GM12878 (cell line): ENCODE data around the gene EHD1. TPM values are rescaled to one million over a fixed set of nuclear protein-coding genes. Genes with fewer than 3 reads are reported as not detected.

ENCODE experiments used
- ATAC-seq: fragments of 200-7000 bp; cut with Tn5 transposase; 3 replicates; pipeline ENCODE4 v1.9.1; 2020; ENCODE audit warnings: mild to moderate bottlenecking, moderate library complexity
- BruUV-seq: library from RNA; stranded (reverse); fragments of 400-500 nt; replicated peaks from 2 replicates; lab custom pipeline; 2021; lab: Mats Ljungman, UMichigan
- CTCF ChIA-PET: fragments of 300-600 bp; sonication (Branson Sonifier 250); formaldehyde crosslinking; extraction: SDS; loops from one replicate; lab custom pipeline; 2021; ENCODE audit warnings: inconsistent platforms; lab: Yijun Ruan, JAX
- POLR2A ChIA-PET: fragments of 350-600 bp; formaldehyde crosslinking; extraction: SDS; loops from one replicate; lab custom pipeline; 2021; ENCODE audit warnings: inconsistent platforms; lab: Charles Lee
- RAD21 ChIA-PET: fragments of 300-600 bp; sonication (Branson Sonifier 250); formaldehyde crosslinking; loops from one replicate; lab custom pipeline; 2023; ENCODE audit warnings: antibody characterized with exemption; ENCODE audit not compliant: unreplicated experiment; lab: Charles Lee
- SMC1A ChIA-PET: fragments of 300-600 bp; sonication (Branson Sonifier 250); formaldehyde crosslinking; loops from one replicate; lab custom pipeline; 2023; ENCODE audit not compliant: unreplicated experiment, uncharacterized antibody; lab: Charles Lee
- DNase-seq: peaks from one replicate; pipeline ENCODE4 v3.0.0-alpha.2; 2011; ENCODE audit warnings: low read depth, low spot score
- FAIRE-seq: peaks from 3 replicates; lab custom pipeline; 2011; peaks lifted over from hg19 to GRCh38; lab: Jason Lieb, UNC
- H2AFZ ChIP-seq: 2 replicates; pipeline ENCODE4 v1.6.0; 2011; ENCODE audit warnings: low read depth, low read length, control low read depth; ENCODE audit not compliant: control insufficient read depth
- H3K27ac ChIP-seq: 2 replicates; pipeline ENCODE4 v1.5.1; 2011; ENCODE audit warnings: control low read depth; ENCODE audit not compliant: control insufficient read depth, insufficient read depth
- H3K27me3 ChIP-seq, 2 experiments: replicated peaks in 1 of 2; 2 replicates each; pipeline versions ENCODE4 v1.6.0 to v1.6.1; 2011; ENCODE audit warnings: low read length in 1 of 2; ENCODE audit not compliant: control insufficient read depth in 2 of 2, insufficient read depth in 2 of 2
- H3K36me3 ChIP-seq, 2 experiments: 2 replicates each; pipeline ENCODE4 v1.5.1; 2011; ENCODE audit warnings: low read length in 1 of 2; ENCODE audit not compliant: control insufficient read depth in 2 of 2, insufficient read depth in 2 of 2
- H3K4me1 ChIP-seq: 2 replicates; pipeline ENCODE4 v1.6.1; 2011; ENCODE audit warnings: mild to moderate bottlenecking, low read length, moderate library complexity, mixed read lengths; ENCODE audit not compliant: control insufficient read depth, insufficient read depth
- H3K4me2 ChIP-seq: 2 replicates; pipeline ENCODE4 v1.6.0; 2011; ENCODE audit warnings: control low read depth; ENCODE audit not compliant: control insufficient read depth, insufficient read depth
- H3K4me3 ChIP-seq: fragments of 200-600 bp; sonication (generic); 2 replicates; pipeline ENCODE4 v1.5.1; 2016
- H3K79me2 ChIP-seq: 2 replicates; pipeline ENCODE4 v1.6.0; 2011; ENCODE audit warnings: low read length; ENCODE audit not compliant: control insufficient read depth, insufficient read depth
- H3K9ac ChIP-seq: 2 replicates; pipeline ENCODE4 v1.8.0; 2011; ENCODE audit warnings: low read length, control low read depth, mixed read lengths; ENCODE audit not compliant: control insufficient read depth, insufficient read depth
- H3K9me3 ChIP-seq: replicated peaks from 3 replicates; pipeline ENCODE4 v1.5.1; 2011; ENCODE audit warnings: mild to moderate bottlenecking, low read length; ENCODE audit not compliant: control insufficient read depth, insufficient read depth
- H4K20me1 ChIP-seq: 2 replicates; pipeline ENCODE4 v1.6.0; 2011; ENCODE audit not compliant: control insufficient read depth, insufficient read depth
- CBFB ChIP-seq: IDR thresholded peaks from 2 replicates; pipeline ENCODE4 v1.6.1; 2016; ENCODE audit warnings: antibody characterized with exemption, low read depth
- CBX3 ChIP-seq: fragments of 200-600 bp; sonication (generic); IDR thresholded peaks from 2 replicates; pipeline ENCODE4 v1.6.1; 2016; ENCODE audit warnings: low read depth, borderline replicate concordance
- CREB1 ChIP-seq: IDR thresholded peaks from 2 replicates; pipeline ENCODE4 v1.6.1; 2012; ENCODE audit warnings: low read depth, mild to moderate bottlenecking, inconsistent platforms
- E2F8 ChIP-seq: fragments of 450-650 bp; IDR thresholded peaks from 2 replicates; pipeline ENCODE4 v1.6.1; 2018; ENCODE audit warnings: mild to moderate bottlenecking, low read depth, moderate library complexity; ENCODE audit not compliant: partially characterized antibody
- IRF3 ChIP-seq: fragments of 450-650 bp; IDR thresholded peaks from 2 replicates; pipeline ENCODE4 v1.6.1; 2014; ENCODE audit warnings: mild to moderate bottlenecking
- IRF5 ChIP-seq: fragments of 450-650 bp; IDR thresholded peaks from 2 replicates; pipeline ENCODE4 v1.6.1; 2017; ENCODE audit warnings: borderline replicate concordance
- KLF5 ChIP-seq: fragments of 450-650 bp; IDR thresholded peaks from 2 replicates; pipeline ENCODE4 v1.6.1; 2014; ENCODE audit warnings: mild to moderate bottlenecking; ENCODE audit not compliant: partially characterized antibody
- RUNX3 ChIP-seq: IDR thresholded peaks from 2 replicates; pipeline ENCODE4 v1.6.1; 2012; ENCODE audit warnings: low read length, inconsistent platforms
- SREBF1 ChIP-seq: IDR thresholded peaks from 2 replicates; pipeline ENCODE4 v1.6.1; 2012; ENCODE audit warnings: mild to moderate bottlenecking, low read length
- SREBF2 ChIP-seq: IDR thresholded peaks from 2 replicates; pipeline ENCODE4 v1.6.1; 2012; ENCODE audit warnings: mild to moderate bottlenecking, low read length
- STAT1 ChIP-seq: fragments of 450-650 bp; conservative IDR thresholded peaks from 2 replicates; pipeline ENCODE4 v1.6.1; 2014; ENCODE audit warnings: antibody characterized with exemption, mild to moderate bottlenecking
- TAF1 ChIP-seq: IDR thresholded peaks from 2 replicates; pipeline ENCODE4 v1.6.1; 2011; ENCODE audit warnings: mild to moderate bottlenecking, low read depth, low read length, borderline replicate concordance
- TCF12 ChIP-seq: IDR thresholded peaks from 2 replicates; pipeline ENCODE4 v1.6.1; 2011; ENCODE audit warnings: low read depth, mild to moderate bottlenecking, low read length
- ZBED1 ChIP-seq: IDR thresholded peaks from 2 replicates; pipeline ENCODE4 v1.6.1; 2016; ENCODE audit warnings: borderline replicate concordance
- ZBTB40 ChIP-seq: fragments of 450-650 bp; IDR thresholded peaks from 2 replicates; pipeline ENCODE4 v1.6.1; 2016; ENCODE audit warnings: mild to moderate bottlenecking, moderate library complexity, borderline replicate concordance
- ZNF217 ChIP-seq: fragments of 450-650 bp; IDR thresholded peaks from 2 replicates; pipeline ENCODE4 v1.6.1; 2017; ENCODE audit warnings: antibody characterized with exemption, mild to moderate bottlenecking
- WGBS: methylation state at CpG from one replicate; pipeline ENCODE4 v1.1.6; 2016; ENCODE audit warnings: low lambda C conversion rate; ENCODE audit not compliant: insufficient replicate concordance, insufficient coverage; ENCODE audit errors: missing lambda C conversion rate; 5-methylcytosine and 5-hydroxymethylcytosine counted together
- in situ Hi-C: fragments of 300-500 bp; cut with MboI; formaldehyde crosslinking; loops from 9 replicates; pipeline ENCODE4 v1.14.3; 2018; ENCODE audit warnings: mixed read lengths
- intact Hi-C: fragments of 100-400 bp; cut with micrococcal nuclease; formaldehyde crosslinking; loops from one replicate; pipeline ENCODE4 v1.14.2; 2022; ENCODE audit not compliant: unreplicated experiment
- polyA plus RNA-seq, 11 experiments: library from polyadenylated mRNA; depleted of rRNA in 4 of 11; unstranded in 6 of 11; stranded (reverse) in 5 of 11; fragments of >200 nt; fragmentation: Nextera tagmentation in 4 of 11; fragmentation: Illumina TruSeq in 1 of 11; extraction: Ambion mirVana in 4 of 11; extraction: Trizol in 1 of 11; gene quantifications; 1 replicate in 1 of 11; 2 replicates in 10 of 11; pipeline versions ENCODE4 v1.2.1 to v1.2.3, GENCODE V29; 2011 to 2016; ENCODE audit warnings: inconsistent platforms in 2 of 11, missing spikeins in 2 of 11, low read depth in 1 of 11
- total RNA-seq, 4 experiments: library from RNA; depleted of rRNA in 3 of 4; stranded (reverse); fragments of >200 nt in 3 of 4; fragmentation: Illumina TruSeq in 1 of 4; extraction: Trizol in 1 of 4; gene quantifications; 2 replicates each; pipeline versions ENCODE4 v1.2.1 to v1.2.3, GENCODE V29; 2013 to 2021

The EHD1 gene
- total and polyA plus RNA-seq, 10 of the 15 experiments (the other 5 are each of a cell fraction or from before 2014, with no cell fraction given): 1.0 to 165 (median 66.5) TPM

- H2AFZ ChIP-seq: no peak overlapping the region
- DNase-seq: no peak
- no TSS peak for BruUV-seq
- FAIRE-seq: no peak
- ChIA-PET CTCF (interaction anchor here (4.7 to 30.0 kb wide), 3 partner anchors 10 to 22 kb away, joined by 27 to 1208 read pairs (median 63); partner anchors contain the start of gene CDC42BPG), SMC1A (interaction anchor here (1.2 to 11.5 kb wide), 3 partner anchors 9 to 27 kb away, joined by 3 to 227 read pairs (median 226); no protein-coding TSS in a partner anchor), POLR2A (interaction anchor here (0.6 to 19.9 kb wide), 3 partner anchors 9 to 20 kb away, joined by 4 to 620 read pairs (median 19); no protein-coding TSS in a partner anchor), RAD21 (interaction anchor here (1.1 to 12.5 kb wide), 3 partner anchors 9 to 28 kb away, joined by 4 to 253 read pairs (median 217); no protein-coding TSS in a partner anchor)
- WGBS: under 1% methylated on average over 21 of the region's 21 CpGs
- H3K36me3 ChIP-seq: peaks cover 0 to 6% of the 10 kb centered on the region in 2 experiments; a peak in 3 of 4 replicates
- peak; percentile 15 for ATAC-seq
- in situ Hi-C loops (no loop called here), intact Hi-C loops (loop anchor here (2.0 to 10.0 kb wide), 3 partner anchors 27 to 837 kb away; partner anchors contain the start of genes KAT5 and MAP3K11)
- H3K27me3 ChIP-seq: no peaks in the 10 kb centered on the region
- peak overlapping the region; percentile 84 for H3K27ac ChIP-seq
- peak overlapping the region; percentile 89 for H3K4me3 ChIP-seq
- H4K20me1 ChIP-seq: peaks cover 3% of the 10 kb centered on the region; the same call in 1 of the 2 replicates
- H3K9ac ChIP-seq: peak overlapping the region; percentile 88
- peaks cover 34% of the 10 kb centered on the region for H3K4me1 ChIP-seq
- no peaks in the 10 kb centered on the region for H3K9me3 ChIP-seq
- peaks cover 59% of the 10 kb centered on the region for H3K79me2 ChIP-seq
- H3K4me2 ChIP-seq: peak overlapping the region; percentile 92
- TF ChIP-seq SREBF1 (no peak), ZNF217 (no peak), STAT1 (0 out of 2 replicates have a peak, but pooled peaks have one; percentile 45), CBX3 (no peak), CREB1 (no peak), RUNX3 (no peak), E2F8 (no peak), TCF12 (no peak), KLF5 (no peak), IRF5 (no peak), TAF1 (no peak), ZBED1 (no peak), IRF3 (no peak), CBFB (no peak), ZBTB40 (no peak), SREBF2 (no peak)
Measured at GRCh38 chr11:64878223-64878493, 263 bp downstream of the EHD1 start.
